Fibroblast of the conjunctiva (primary cell): ENCODE data around the gene SAMD10.
"Not testable (repeated sequence)": the region's sequence is repeated elsewhere in the genome, so short reads cannot be mapped to it uniquely, and the experiment has no call there.

Source experiments
- DNase-seq: peaks from one replicate; pipeline ENCODE4 v3.0.0-alpha.2; 2010; ENCODE audit warnings: low read depth

SAMD10 gene

GRCh38 chr20:64001607-64002011, 22.2 kb upstream of the SAMD10 start:
- DNase-seq: no peak

- DNase-seq: no peak
Measured at GRCh38 chr20:64000906-64001305, 21.5 kb upstream of the SAMD10 start.

GRCh38 chr20:63982937-63983336, 3.5 kb upstream of the SAMD10 start:
- no peak for DNase-seq

- DNase-seq: peak; percentile 93
Measured at GRCh38 chr20:63980806-63981728, 1.6 kb upstream of the SAMD10 start, which contains the start of gene PRPF6. Gene PRPF6, plus strand, starts transcription at chr20:63981132. Its CDS starts 114 bp downstream, at chr20:63981246.

GRCh38 chr20:63980317-63980805, 919 bp upstream of the SAMD10 start:
- DNase-seq: no peak

GRCh38 chr20:63979229-63979556, 249 bp downstream of the SAMD10 start:
- no peak for DNase-seq

GRCh38 chr20:63978319-63979228, 868 bp downstream of the SAMD10 start:
- no peak for DNase-seq

GRCh38 chr20:63977739-63978276, 1.6 kb downstream of the SAMD10 start:
- peak; percentile 33 for DNase-seq

GRCh38 chr20:63976980-63977738, 2.3 kb downstream of the SAMD10 start:
- no peak for DNase-seq

GRCh38 chr20:63976511-63976910, 2.9 kb downstream of the SAMD10 start:
- not testable (repeated sequence) for DNase-seq

GRCh38 chr20:63974402-63975200, 4.8 kb downstream of the SAMD10 start:
- no peak for DNase-seq

GRCh38 chr20:63973636-63974401, 5.6 kb downstream of the SAMD10 start:
- DNase-seq: peak; percentile 66

GRCh38 chr20:63973160-63973479, 6.3 kb downstream of the SAMD10 start:
- no peak for DNase-seq

- DNase-seq: no peak
Measured at GRCh38 chr20:63972312-63973159, 6.9 kb downstream of the SAMD10 start.

GRCh38 chr20:63971960-63972311, 7.5 kb downstream of the SAMD10 start:
- DNase-seq: not testable (repeated sequence)

- DNase-seq: no peak
Measured at GRCh38 chr20:63970714-63971431, 8.6 kb downstream of the SAMD10 start.

GRCh38 chr20:63969838-63970713, 9.4 kb downstream of the SAMD10 start, which contains the start of gene ZNF512B:
Gene ZNF512B, minus strand, starts transcription at chr20:63969930. Its CDS starts 1,980 bp downstream, at chr20:63967950.
- DNase-seq: no peak
